Subcutaneous abdominal adipose tissue (tissue), 5 donors: Measurements from ENCODE around the gene RAB35.

ENCODE experiments used
- H3K27ac ChIP-seq: one replicate; pipeline ENCODE4 v1.7.0; 2013; ENCODE audit warnings: low read depth, mild to moderate bottlenecking, inconsistent platforms, low read length, moderate library complexity
- H3K27me3 ChIP-seq, 5 donors: one replicate each; pipeline ENCODE4 v1.7.0; 2013; ENCODE audit warnings: low read length in 5 of 5, inconsistent platforms in 1 of 5; ENCODE audit not compliant: control insufficient read depth in 5 of 5, insufficient read depth in 4 of 5
- H3K36me3 ChIP-seq, 5 donors: one replicate each; pipeline ENCODE4 v1.7.0; 2013; ENCODE audit warnings: low read length in 5 of 5; ENCODE audit not compliant: control insufficient read depth in 5 of 5, insufficient read depth in 5 of 5
- H3K4me1 ChIP-seq, 5 donors: one replicate each; pipeline ENCODE4 v1.7.0; 2013; ENCODE audit warnings: low read length in 5 of 5, mild to moderate bottlenecking in 3 of 5, moderate library complexity in 1 of 5; ENCODE audit not compliant: control insufficient read depth in 5 of 5, insufficient read depth in 5 of 5
- H3K4me3 ChIP-seq, 5 donors: one replicate each; pipeline ENCODE4 v1.7.0; 2013; ENCODE audit warnings: low read length in 5 of 5, low read depth in 1 of 5
- H3K9ac ChIP-seq, 5 donors: one replicate each; pipeline ENCODE4 v1.7.0; 2013; ENCODE audit warnings: low read length in 5 of 5, mild to moderate bottlenecking in 4 of 5, moderate library complexity in 3 of 5
- H3K9me3 ChIP-seq, 5 donors: one replicate each; pipeline ENCODE4 v1.7.0; 2013; ENCODE audit warnings: low read length in 5 of 5; ENCODE audit not compliant: control insufficient read depth in 5 of 5
- donor health status: healthy.
- donor health status: healthy.
- donor health status: healthy.
- donor health status: healthy.
- donor health status: healthy.

The RAB35 gene

DNA sequence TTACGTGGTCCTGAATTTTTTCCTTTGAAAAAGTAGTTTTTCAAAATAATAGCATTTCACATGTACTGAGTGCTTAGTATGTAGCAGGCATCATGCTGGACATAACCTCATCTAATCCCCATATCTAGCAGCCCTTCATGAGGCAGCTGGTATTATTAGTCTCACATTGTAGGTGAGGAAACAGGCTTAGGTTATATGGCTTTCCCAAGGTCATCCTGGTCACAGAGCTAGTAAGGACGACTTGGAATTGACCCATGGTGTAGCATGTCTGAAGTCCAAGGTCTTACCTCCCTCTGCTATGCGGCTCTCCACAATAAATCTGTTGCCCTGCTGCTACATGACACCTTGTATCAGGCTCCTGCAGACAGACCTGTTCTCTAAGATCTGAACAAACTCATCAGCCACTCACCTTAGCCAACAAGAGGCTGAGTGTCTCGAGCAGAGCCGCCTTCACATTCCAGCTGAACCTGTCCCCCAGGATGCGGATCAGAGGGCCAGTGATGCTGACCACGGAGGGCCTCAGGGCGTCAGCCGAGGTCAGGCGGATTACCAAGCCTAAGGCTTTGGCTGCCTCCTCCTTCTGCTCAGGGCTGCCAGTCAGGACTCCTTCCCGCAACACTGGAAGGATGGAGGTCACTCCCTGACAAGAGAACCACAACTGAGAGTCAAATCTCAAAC is 19.7 kb upstream of the RAB35 start:
- no peaks in the 10 kb centered on the region for H3K9me3 ChIP-seq
- peaks cover 4 to 99% (median 93%) of the 10 kb centered on the region in 5 donors for H3K36me3 ChIP-seq
- H3K27ac ChIP-seq = no peak overlapping the region
- H3K27me3 ChIP-seq = no peaks in the 10 kb centered on the region
- H3K4me3 ChIP-seq = no peak overlapping the region
- H3K4me1 ChIP-seq = peaks cover 0 to 3% (median 0%) of the 10 kb centered on the region in 5 donors
- H3K9ac ChIP-seq = no peak overlapping the region

GRCh38 chr12:120134307-120134980 is 17.9 kb upstream of the RAB35 start:
- Histone ChIP-seq H3K4me1 (peaks cover 0 to 3% (median 0%) of the 10 kb centered on the region in 5 donors), H3K9me3 (no peaks in the 10 kb centered on the region), H3K27ac (no peak overlapping the region), H3K4me3 (no peak overlapping the region), H3K36me3 (peaks cover 4 to 99% (median 93%) of the 10 kb centered on the region in 5 donors), H3K9ac (no peak overlapping the region), H3K27me3 (no peaks in the 10 kb centered on the region)

DNA sequence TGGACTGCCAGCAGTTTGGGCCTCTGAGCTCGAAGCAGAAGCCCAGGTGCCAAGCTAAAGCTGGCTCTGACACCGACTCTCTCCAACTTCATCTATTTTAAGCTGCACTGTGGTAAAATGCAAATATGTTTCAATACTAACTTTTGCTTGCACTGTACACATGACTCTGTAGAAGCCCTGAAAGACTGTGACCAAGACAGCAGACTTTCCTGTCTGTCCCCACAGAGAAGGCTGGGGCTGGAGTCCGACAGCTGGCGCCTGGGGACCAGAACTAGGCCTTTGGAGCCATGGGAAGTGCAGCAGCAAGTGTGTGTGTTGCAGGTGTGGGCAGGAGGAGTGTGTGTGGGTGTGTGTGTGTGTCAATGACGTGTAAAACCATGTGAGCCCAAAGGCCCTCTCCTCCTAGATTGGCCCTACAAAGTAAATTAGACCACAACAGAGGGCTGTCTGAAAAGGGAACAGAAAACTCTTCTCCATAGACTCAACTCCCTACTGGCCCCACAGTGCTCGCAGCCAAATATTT is 16.4 kb upstream of the RAB35 start:
- Histone ChIP-seq H3K27me3 (no peaks in the 10 kb centered on the region), H3K9me3 (no peaks in the 10 kb centered on the region), H3K9ac (no peak overlapping the region), H3K36me3 (peaks cover 4 to 99% (median 93%) of the 10 kb centered on the region in 5 donors), H3K4me1 (peaks cover 0 to 3% (median 0%) of the 10 kb centered on the region in 5 donors), H3K27ac (no peak overlapping the region), H3K4me3 (no peak overlapping the region)

GRCh38 chr12:120132054-120132836 is 15.7 kb upstream of the RAB35 start:
- H3K27ac ChIP-seq = no peak overlapping the region
- H3K4me1 ChIP-seq = peaks cover 0 to 3% (median 3%) of the 10 kb centered on the region in 5 donors
- H3K4me3 ChIP-seq = no peak overlapping the region
- H3K9me3 ChIP-seq = no peaks in the 10 kb centered on the region
- peaks cover 4 to 99% (median 93%) of the 10 kb centered on the region in 5 donors for H3K36me3 ChIP-seq
- no peaks in the 10 kb centered on the region for H3K27me3 ChIP-seq
- H3K9ac ChIP-seq = no peak overlapping the region

DNA sequence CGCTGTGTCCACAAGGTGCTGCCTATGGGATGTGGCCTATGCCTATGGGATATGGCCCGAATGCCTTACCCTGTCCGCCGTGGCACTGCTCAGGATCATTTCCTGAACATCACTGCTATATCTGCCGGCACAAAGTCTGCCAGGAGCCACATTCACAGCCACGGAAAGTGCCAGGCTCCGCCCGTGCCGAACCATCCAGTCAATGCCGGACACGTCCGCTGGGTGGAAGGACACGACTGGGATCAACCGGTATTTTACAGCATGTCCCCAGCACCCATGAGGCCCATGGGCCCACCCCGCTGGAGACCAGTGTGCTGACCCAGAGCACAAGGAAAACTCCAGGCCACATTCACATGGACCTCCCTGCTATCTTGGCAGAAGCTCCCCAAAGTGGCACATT is 14.6 kb upstream of the RAB35 start:
- Histone ChIP-seq H3K36me3 (peaks cover 2 to 98% (median 90%) of the 10 kb centered on the region in 5 donors), H3K27me3 (no peaks in the 10 kb centered on the region), H3K27ac (no peak overlapping the region), H3K9me3 (no peaks in the 10 kb centered on the region), H3K4me3 (no peak overlapping the region), H3K4me1 (peaks cover 0 to 15% (median 10%) of the 10 kb centered on the region in 5 donors), H3K9ac (no peak overlapping the region)

DNA sequence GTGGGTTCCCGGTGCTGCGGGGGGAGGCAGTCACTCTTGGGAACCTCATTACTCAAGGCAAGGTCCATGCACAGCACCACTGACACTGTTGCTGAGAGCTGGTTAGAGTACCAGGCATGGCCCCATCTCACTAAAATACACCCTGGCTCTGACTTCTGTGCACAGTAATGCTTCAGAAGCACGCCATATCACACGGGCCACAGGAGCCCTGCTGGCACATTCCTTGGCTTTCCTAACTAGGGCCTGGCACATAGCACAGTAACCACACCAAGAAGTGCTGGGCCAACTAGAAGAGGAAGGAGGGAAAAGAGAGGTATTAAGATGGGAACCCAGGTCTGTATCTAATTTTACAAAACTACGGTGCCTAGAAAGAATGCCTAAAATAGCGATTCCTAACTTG is 13.5 kb upstream of the RAB35 start:
- H3K27me3 ChIP-seq = no peaks in the 10 kb centered on the region

DNA sequence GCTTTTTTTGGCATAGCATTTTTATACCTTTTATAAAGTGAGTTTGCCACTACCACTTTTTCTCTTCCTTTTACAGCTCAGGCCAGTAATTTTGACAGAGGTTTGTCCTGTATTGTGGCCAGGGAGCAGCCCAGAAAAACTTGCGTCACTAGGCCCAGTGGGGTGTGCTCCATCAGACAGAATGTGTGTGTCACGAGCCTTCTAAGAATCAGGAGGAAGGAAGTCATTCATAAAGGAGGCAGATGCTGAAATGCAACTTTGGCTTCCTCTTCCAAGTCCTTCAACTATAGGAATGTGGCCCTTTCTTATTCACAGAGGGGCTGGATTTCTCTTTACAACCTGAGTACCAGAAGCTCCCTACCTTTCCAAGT is 10.1 kb upstream of the RAB35 start:
- no peaks in the 10 kb centered on the region for H3K27me3 ChIP-seq
- peaks cover 0 to 60% (median 50%) of the 10 kb centered on the region in 5 donors for H3K36me3 ChIP-seq
- no peak overlapping the region for H3K4me3 ChIP-seq
- H3K4me1 ChIP-seq = peaks cover 0 to 28% (median 10%) of the 10 kb centered on the region in 5 donors
- no peaks in the 10 kb centered on the region for H3K9me3 ChIP-seq
- H3K9ac ChIP-seq = no peak overlapping the region
- H3K27ac ChIP-seq = peak overlapping the region; percentile 59

More for the DNA sequence above, 13.5 kb upstream of the RAB35 start:
- Histone ChIP-seq H3K27ac (no peak overlapping the region), H3K9ac (no peak overlapping the region), H3K36me3 (peaks cover 0 to 94% (median 84%) of the 10 kb centered on the region in 5 donors), H3K4me1 (peaks cover 0 to 20% (median 10%) of the 10 kb centered on the region in 5 donors), H3K4me3 (no peak overlapping the region), H3K9me3 (no peaks in the 10 kb centered on the region)

DNA sequence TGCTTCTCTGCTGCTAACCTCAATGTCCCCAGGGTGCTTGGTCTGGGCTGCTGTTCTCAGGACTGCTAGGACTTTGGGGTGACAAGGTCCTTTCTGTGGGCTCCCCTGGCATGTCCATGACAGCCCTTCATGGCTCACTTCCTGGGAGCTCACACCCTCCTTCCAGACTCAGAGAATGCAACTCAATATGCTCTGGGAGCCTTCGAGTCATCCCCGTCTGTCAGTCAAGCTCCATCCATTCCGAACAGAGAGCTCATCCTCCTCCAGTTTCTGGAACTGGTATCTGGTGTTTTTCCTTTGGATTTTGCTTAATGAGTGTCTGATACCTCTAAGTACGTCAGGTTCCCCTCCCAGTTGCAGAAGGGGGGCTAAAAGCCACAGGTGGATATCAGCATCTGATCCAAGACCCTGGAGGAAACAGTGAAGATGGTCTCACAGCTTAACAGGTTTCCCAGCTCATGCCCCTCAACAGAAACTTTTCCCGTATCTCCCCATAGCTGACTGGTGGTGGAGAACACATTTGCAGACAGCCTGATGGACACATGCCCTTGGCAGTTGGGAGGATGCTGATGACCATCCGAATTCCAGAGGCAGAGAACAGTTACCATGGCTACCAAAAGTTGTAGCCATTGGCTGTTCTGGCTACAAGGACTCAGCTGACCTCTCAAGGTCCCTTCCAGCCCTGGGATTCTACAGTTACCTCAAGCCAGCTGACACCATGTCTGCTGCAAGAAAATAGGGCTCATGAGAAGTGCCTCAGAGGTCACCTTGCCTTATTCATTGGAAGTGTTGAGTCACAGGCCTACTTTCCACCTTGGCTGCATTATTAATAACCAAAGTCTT is 9.5 kb upstream of the RAB35 start:
- no peak overlapping the region for H3K9ac ChIP-seq
- H3K4me3 ChIP-seq = no peak overlapping the region
- no peaks in the 10 kb centered on the region for H3K27me3 ChIP-seq
- H3K27ac ChIP-seq = peak overlapping the region; percentile 39
- peaks cover 0 to 54% (median 44%) of the 10 kb centered on the region in 5 donors for H3K36me3 ChIP-seq
- peaks cover 0 to 28% (median 10%) of the 10 kb centered on the region in 5 donors for H3K4me1 ChIP-seq
- H3K9me3 ChIP-seq = no peaks in the 10 kb centered on the region

- H3K4me1 ChIP-seq = peaks cover 0 to 28% (median 10%) of the 10 kb centered on the region in 5 donors
- H3K4me3 ChIP-seq = no peak overlapping the region
- H3K9me3 ChIP-seq = no peaks in the 10 kb centered on the region
- H3K27ac ChIP-seq = no peak overlapping the region
- no peaks in the 10 kb centered on the region for H3K27me3 ChIP-seq
- H3K9ac ChIP-seq = no peak overlapping the region
- H3K36me3 ChIP-seq = peaks cover 0 to 44% (median 34%) of the 10 kb centered on the region in 5 donors
These were observed 8.5 kb upstream of the RAB35 start for GRCh38 chr12:120125029-120125428.
